ENCODE measurements around the gene LRP1-AS.

The LRP1-AS gene

GRCh38 chr12:57129321-57129842 lies 18.0 kb downstream of the LRP1-AS start:
- H3K4me2 ChIP-seq (ENCODE audit: insufficient read depth, low read length, poor library complexity, severe bottlenecking), result peak overlapping the region; percentile 86
- H3K79me1 ChIP-seq (ENCODE audit: low read depth, low read length), result peaks cover 2% of the 10 kb centered on the region
- peak overlapping the region; percentile 82 to 92 for H3K4me3 ChIP-seq (ENCODE audit: low read length in 2 of 2)
- H4K91ac ChIP-seq (ENCODE audit: low read depth, low read length, poor library complexity), result no peak overlapping the region
- H2AFZ ChIP-seq (ENCODE audit: low read length), result no peak overlapping the region
- no peak overlapping the region for H2BK120ac ChIP-seq (ENCODE audit: low read depth, low read length)
- no peak overlapping the region for H3K14ac ChIP-seq (ENCODE audit: low read length)
- H3K9ac ChIP-seq (ENCODE audit: low read depth, low read length, poor library complexity), result peak overlapping the region; percentile 47
- no peaks in the 10 kb centered on the region for H3K27me3 ChIP-seq (ENCODE audit: control insufficient read depth in 3 of 3, insufficient read depth in 3 of 3, low read depth in 1 of 3, low read length in 3 of 3)
- H3K4ac ChIP-seq (ENCODE audit: low read length), result no peak overlapping the region
- WGBS, 2 donors (ENCODE audit: extremely low coverage in 2 of 2, insufficient read length in 2 of 2, insufficient replicate concordance in 1 of 2), result no CpG with 5 or more reads among the region's 12 CpGs
- no peak overlapping the region for H4K8ac ChIP-seq (ENCODE audit: low read depth, low read length)
- H3K27ac ChIP-seq (replicated peaks; ENCODE audit: low read length), result no peak overlapping the region
- H2BK12ac ChIP-seq (ENCODE audit: low read length), result no peak overlapping the region
- no peak overlapping the region for H2BK15ac ChIP-seq (ENCODE audit: low read length)
- H3K4me1 ChIP-seq (ENCODE audit: control insufficient read depth in 2 of 2, insufficient read depth in 1 of 2, low read depth in 1 of 2, low read length in 2 of 2), result peaks cover 35 to 53% of the 10 kb centered on the region in 2 donors
- H3K36me3 ChIP-seq (replicated peaks in 1 of 2; ENCODE audit: control insufficient read depth in 2 of 2, insufficient read depth in 2 of 2, low read length in 2 of 2), result peaks cover 0 to 9% of the 10 kb centered on the region in 2 donors
- H3K18ac ChIP-seq (ENCODE audit: low read length), result peak overlapping the region; percentile 96
- DNase-seq (ENCODE audit: low spot score), result no peak
- H2AK5ac ChIP-seq (ENCODE audit: low read depth, low read length), result peak overlapping the region; percentile 39
- no peak overlapping the region for H3K23ac ChIP-seq (ENCODE audit: low read depth, low read length, poor library complexity)
- H3K9me3 ChIP-seq (replicated peaks in 1 of 2; ENCODE audit: control insufficient read depth in 2 of 2, insufficient read depth in 1 of 2, low read depth in 1 of 2, low read length in 2 of 2), result no peaks in the 10 kb centered on the region
- no peak overlapping the region for H2BK5ac ChIP-seq (ENCODE audit: low read length)

- Histone ChIP-seq H3K27ac (replicated peaks; ENCODE audit: low read length) (no peak overlapping the region), H3K4ac (ENCODE audit: low read length) (peak overlapping the region; percentile 70), H3K9me3 (replicated peaks in 1 of 2; ENCODE audit: control insufficient read depth in 2 of 2, insufficient read depth in 1 of 2, low read depth in 1 of 2, low read length in 2 of 2) (peaks cover 0 to 2% of the 10 kb centered on the region in 2 donors), H2BK15ac (ENCODE audit: low read length) (peak overlapping the region; percentile 34), H3K23ac (ENCODE audit: low read depth, low read length, poor library complexity) (no peak overlapping the region), H3K18ac (ENCODE audit: low read length) (peak overlapping the region; percentile 96), H2BK5ac (ENCODE audit: low read length) (peak overlapping the region; percentile 95), H3K4me1 (ENCODE audit: control insufficient read depth in 2 of 2, insufficient read depth in 1 of 2, low read depth in 1 of 2, low read length in 2 of 2) (peaks cover 30 to 46% of the 10 kb centered on the region in 2 donors), H4K91ac (ENCODE audit: low read depth, low read length, poor library complexity) (no peak overlapping the region), H3K79me1 (ENCODE audit: low read depth, low read length) (peaks cover 2% of the 10 kb centered on the region), H2AK5ac (ENCODE audit: low read depth, low read length) (peak overlapping the region; percentile 39), H3K4me3 (ENCODE audit: low read length in 2 of 2) (peak overlapping the region; percentile 82 to 92), H3K4me2 (ENCODE audit: insufficient read depth, low read length, poor library complexity, severe bottlenecking) (peak overlapping the region; percentile 86), H4K8ac (ENCODE audit: low read depth, low read length) (no peak overlapping the region), H3K14ac (ENCODE audit: low read length) (peak overlapping the region; percentile 32), H3K27me3 (ENCODE audit: control insufficient read depth in 3 of 3, insufficient read depth in 3 of 3, low read depth in 1 of 3, low read length in 3 of 3) (no peaks in the 10 kb centered on the region), H2BK12ac (ENCODE audit: low read length) (no peak overlapping the region), H2AFZ (ENCODE audit: low read length) (peak overlapping the region; percentile 98), H3K9ac (ENCODE audit: low read depth, low read length, poor library complexity) (peak overlapping the region; percentile 87), H3K36me3 (replicated peaks in 1 of 2; ENCODE audit: control insufficient read depth in 2 of 2, insufficient read depth in 2 of 2, low read length in 2 of 2) (peaks cover 0 to 9% of the 10 kb centered on the region in 2 donors), H2BK120ac (ENCODE audit: low read depth, low read length) (peak overlapping the region; percentile 82)
- no CpG with 5 or more reads among the region's 35 CpGs for WGBS, 2 donors (ENCODE audit: extremely low coverage in 2 of 2, insufficient read length in 2 of 2, insufficient replicate concordance in 1 of 2)
- DNase-seq (ENCODE audit: low spot score), result no peak
Observed at GRCh38 chr12:57128519-57129247, 18.7 kb downstream of the LRP1-AS start.

- peaks cover 24 to 38% of the 10 kb centered on the region in 2 donors for H3K4me1 ChIP-seq (ENCODE audit: control insufficient read depth in 2 of 2, insufficient read depth in 1 of 2, low read depth in 1 of 2, low read length in 2 of 2)
- H3K9me3 ChIP-seq (replicated peaks in 1 of 2; ENCODE audit: control insufficient read depth in 2 of 2, insufficient read depth in 1 of 2, low read depth in 1 of 2, low read length in 2 of 2), result peaks cover 0 to 2% of the 10 kb centered on the region in 2 donors
- no peak within 1 kb of the TSS for H2BK12ac ChIP-seq (ENCODE audit: low read length)
- H2AFZ ChIP-seq (ENCODE audit: low read length), result peak within 1 kb of the TSS; percentile 98
- H3K4me2 ChIP-seq (ENCODE audit: insufficient read depth, low read length, poor library complexity, severe bottlenecking), result peak within 1 kb of the TSS; percentile 86
- no peaks in the 10 kb centered on the region for H3K27me3 ChIP-seq (ENCODE audit: control insufficient read depth in 3 of 3, insufficient read depth in 3 of 3, low read depth in 1 of 3, low read length in 3 of 3)
- H2BK15ac ChIP-seq (ENCODE audit: low read length), result peak within 1 kb of the TSS; percentile 65
- no CpG with 5 or more reads among the region's 57 CpGs for WGBS, 2 donors (ENCODE audit: extremely low coverage in 2 of 2, insufficient read length in 2 of 2, insufficient replicate concordance in 1 of 2)
- peak within 1 kb of the TSS; percentile 32 for H3K14ac ChIP-seq (ENCODE audit: low read length)
- peak within 1 kb of the TSS; percentile 70 for H3K4ac ChIP-seq (ENCODE audit: low read length)
- H3K79me1 ChIP-seq (ENCODE audit: low read depth, low read length), result peaks cover 2% of the 10 kb centered on the region
- no peak within 1 kb of the TSS for H4K91ac ChIP-seq (ENCODE audit: low read depth, low read length, poor library complexity)
- peak within 1 kb of the TSS; percentile 86 for H3K27ac ChIP-seq (replicated peaks; ENCODE audit: low read length)
- peak; percentile 81 for DNase-seq (ENCODE audit: low spot score)
- peak within 1 kb of the TSS; percentile 82 to 96 for H3K4me3 ChIP-seq (ENCODE audit: low read length in 2 of 2)
- H3K18ac ChIP-seq (ENCODE audit: low read length), result peak within 1 kb of the TSS; percentile 99
- peaks cover 0 to 9% of the 10 kb centered on the region in 2 donors for H3K36me3 ChIP-seq (replicated peaks in 1 of 2; ENCODE audit: control insufficient read depth in 2 of 2, insufficient read depth in 2 of 2, low read length in 2 of 2)
- H2BK120ac ChIP-seq (ENCODE audit: low read depth, low read length), result peak within 1 kb of the TSS; percentile 82
- H3K23ac ChIP-seq (ENCODE audit: low read depth, low read length, poor library complexity), result peak within 1 kb of the TSS; percentile 83
- H2BK5ac ChIP-seq (ENCODE audit: low read length), result peak within 1 kb of the TSS; percentile 95
- no peak within 1 kb of the TSS for H4K8ac ChIP-seq (ENCODE audit: low read depth, low read length)
- H2AK5ac ChIP-seq (ENCODE audit: low read depth, low read length), result peak within 1 kb of the TSS; percentile 64
- H3K9ac ChIP-seq (ENCODE audit: low read depth, low read length, poor library complexity), result peak within 1 kb of the TSS; percentile 87
Observed at GRCh38 chr12:57127726-57128518, 19.5 kb downstream of the LRP1-AS start, which contains the start of gene LRP1. LRP1 (plus strand) TSS chr12:57128483; CDS start chr12:57128965, 482 bp downstream.

Data from neuronal stem cell (in vitro differentiated cells).